ENCODE results near the gene UGT1A10.
"Not testable (repeated sequence)": the region's sequence is repeated elsewhere in the genome, so short reads cannot be mapped to it uniquely, and the experiment has no call there.

Gene UGT1A10

DNA sequence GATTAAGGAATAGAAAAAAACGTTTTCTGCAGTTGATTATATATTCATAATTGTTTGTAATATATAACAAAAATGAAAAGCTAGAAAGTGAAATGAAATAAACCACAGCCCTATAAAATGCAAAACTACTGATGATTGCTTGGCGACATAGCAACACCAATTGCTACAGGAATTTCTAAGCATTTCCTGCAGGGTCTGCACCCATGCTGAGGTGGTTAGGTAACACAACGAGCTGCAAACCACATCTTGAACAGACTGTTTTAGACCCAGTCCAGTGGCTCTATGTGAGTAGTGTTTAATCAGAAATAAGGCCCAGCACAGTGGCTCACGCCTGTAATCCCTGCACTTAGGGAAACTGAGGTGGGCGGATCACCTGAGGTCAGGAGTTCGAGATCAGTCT is 18.3 kb downstream of the UGT1A10 start:
- peak overlapping the region; percentile 37 for H3K4me2 ChIP-seq (ENCODE audit: low read depth, low read length, poor library complexity, severe bottlenecking)
- H3K9me2 ChIP-seq (replicated peaks; ENCODE audit: low read depth, low read length): no peaks in the 10 kb centered on the region
- TF ChIP-seq EZH2phosphoT487 (IDR thresholded peaks at IDR 0.05; ENCODE audit: borderline replicate concordance): no peak
- TF ChIP-seq, protein P1, sequence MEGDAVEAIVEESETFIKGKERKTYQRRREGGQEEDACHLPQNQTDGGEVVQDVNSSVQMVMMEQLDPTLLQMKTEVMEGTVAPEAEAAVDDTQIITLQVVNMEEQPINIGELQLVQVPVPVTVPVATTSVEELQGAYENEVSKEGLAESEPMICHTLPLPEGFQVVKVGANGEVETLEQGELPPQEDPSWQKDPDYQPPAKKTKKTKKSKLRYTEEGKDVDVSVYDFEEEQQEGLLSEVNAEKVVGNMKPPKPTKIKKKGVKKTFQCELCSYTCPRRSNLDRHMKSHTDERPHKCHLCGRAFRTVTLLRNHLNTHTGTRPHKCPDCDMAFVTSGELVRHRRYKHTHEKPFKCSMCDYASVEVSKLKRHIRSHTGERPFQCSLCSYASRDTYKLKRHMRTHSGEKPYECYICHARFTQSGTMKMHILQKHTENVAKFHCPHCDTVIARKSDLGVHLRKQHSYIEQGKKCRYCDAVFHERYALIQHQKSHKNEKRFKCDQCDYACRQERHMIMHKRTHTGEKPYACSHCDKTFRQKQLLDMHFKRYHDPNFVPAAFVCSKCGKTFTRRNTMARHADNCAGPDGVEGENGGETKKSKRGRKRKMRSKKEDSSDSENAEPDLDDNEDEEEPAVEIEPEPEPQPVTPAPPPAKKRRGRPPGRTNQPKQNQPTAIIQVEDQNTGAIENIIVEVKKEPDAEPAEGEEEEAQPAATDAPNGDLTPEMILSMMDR (conservative IDR thresholded peaks at IDR 0.05; ENCODE audit: low read length): no peak
- no peaks in the 10 kb centered on the region for H3K9me3 ChIP-seq (ENCODE audit: insufficient read depth, low read depth, low read length)
- H3F3A ChIP-seq (ENCODE audit: low read depth): no peaks in the 10 kb centered on the region
- H3K9ac ChIP-seq (ENCODE audit: low read depth, low read length, poor library complexity, severe bottlenecking): no peak overlapping the region
- no peak overlapping the region for H3K4me3 ChIP-seq (ENCODE audit: low read length, poor library complexity, severe bottlenecking)
- H3K4me1 ChIP-seq (ENCODE audit: insufficient read depth, low read length, poor library complexity, severe bottlenecking): peaks cover 6% of the 10 kb centered on the region
- H3K79me2 ChIP-seq (ENCODE audit: insufficient read depth, low read length): no peaks in the 10 kb centered on the region
- H3K27me3 ChIP-seq (ENCODE audit: insufficient read depth, low read length, poor library complexity, severe bottlenecking): no peaks in the 10 kb centered on the region
- H2AFZ ChIP-seq (ENCODE audit: low read length): no peak overlapping the region
- H4K20me1 ChIP-seq (ENCODE audit: insufficient read depth, low read length, poor library complexity, severe bottlenecking): no peaks in the 10 kb centered on the region
- H3K36me3 ChIP-seq (ENCODE audit: insufficient read depth, low read length): no peaks in the 10 kb centered on the region

DNA sequence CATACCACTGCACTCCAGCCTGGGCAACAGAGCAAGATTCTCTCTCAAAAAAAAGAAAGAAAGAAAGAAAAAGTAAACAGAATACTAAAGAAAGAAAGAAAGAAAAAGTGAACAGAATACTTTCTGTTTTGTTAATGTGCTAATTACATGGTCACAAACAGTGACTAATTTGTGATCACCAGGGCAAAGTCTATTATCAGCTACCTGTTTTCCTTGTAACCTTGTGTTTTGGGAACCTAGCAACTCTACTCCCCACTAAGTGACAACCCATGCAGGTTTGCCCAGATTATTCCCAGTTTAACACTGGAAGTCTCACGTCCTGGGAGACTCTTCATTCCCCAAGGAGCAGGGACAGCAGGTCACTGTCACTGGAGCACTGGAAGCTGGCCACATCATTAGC is 18.8 kb downstream of the UGT1A10 start:
- no peaks in the 10 kb centered on the region for H3K9me2 ChIP-seq (replicated peaks; ENCODE audit: low read depth, low read length)
- H3K4me3 ChIP-seq (ENCODE audit: low read length, poor library complexity, severe bottlenecking): no peak overlapping the region
- H3K4me1 ChIP-seq (ENCODE audit: insufficient read depth, low read length, poor library complexity, severe bottlenecking): peaks cover 6% of the 10 kb centered on the region
- no peaks in the 10 kb centered on the region for H3F3A ChIP-seq (ENCODE audit: low read depth)
- no peaks in the 10 kb centered on the region for H3K27me3 ChIP-seq (ENCODE audit: insufficient read depth, low read length, poor library complexity, severe bottlenecking)
- no peaks in the 10 kb centered on the region for H3K9me3 ChIP-seq (ENCODE audit: insufficient read depth, low read depth, low read length)
- no peak overlapping the region for H3K9ac ChIP-seq (ENCODE audit: low read depth, low read length, poor library complexity, severe bottlenecking)
- no peak overlapping the region for H3K4me2 ChIP-seq (ENCODE audit: low read depth, low read length, poor library complexity, severe bottlenecking)
- TF ChIP-seq, protein P1 (conservative IDR thresholded peaks at IDR 0.05; ENCODE audit: low read length): no peak
- TF ChIP-seq EZH2phosphoT487 (IDR thresholded peaks at IDR 0.05; ENCODE audit: borderline replicate concordance): no peak
- H3K36me3 ChIP-seq (ENCODE audit: insufficient read depth, low read length): no peaks in the 10 kb centered on the region
- no peaks in the 10 kb centered on the region for H3K79me2 ChIP-seq (ENCODE audit: insufficient read depth, low read length)
- H4K20me1 ChIP-seq (ENCODE audit: insufficient read depth, low read length, poor library complexity, severe bottlenecking): no peaks in the 10 kb centered on the region
- no peak overlapping the region for H2AFZ ChIP-seq (ENCODE audit: low read length)

DNA sequence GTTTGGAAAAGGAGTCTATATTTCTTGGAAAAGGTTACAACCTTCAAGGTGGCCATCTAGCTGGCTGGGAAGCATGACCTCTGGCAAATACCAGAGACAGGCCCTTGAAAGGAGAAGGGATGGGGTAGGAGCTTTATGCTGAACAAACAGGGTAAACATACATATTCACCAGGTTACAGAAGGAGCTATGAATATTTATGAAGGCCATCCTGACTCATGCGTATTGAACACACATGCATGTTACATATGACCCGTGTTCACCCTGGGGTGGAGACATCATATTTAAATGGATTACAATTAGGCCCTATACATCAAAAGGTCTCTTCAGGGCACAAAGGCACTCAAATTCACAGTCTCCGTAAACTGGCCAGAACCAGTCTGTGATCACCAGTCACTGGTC is 19.7 kb downstream of the UGT1A10 start:
- H3K27me3 ChIP-seq (ENCODE audit: insufficient read depth, low read length, poor library complexity, severe bottlenecking); H3K9ac ChIP-seq (ENCODE audit: low read depth, low read length, poor library complexity, severe bottlenecking); H3K9me2 ChIP-seq (replicated peaks; ENCODE audit: low read depth, low read length); H3F3A ChIP-seq (ENCODE audit: low read depth); H3K79me2 ChIP-seq (ENCODE audit: insufficient read depth, low read length); H3K4me3 ChIP-seq (ENCODE audit: low read length, poor library complexity, severe bottlenecking); H4K20me1 ChIP-seq (ENCODE audit: insufficient read depth, low read length, poor library complexity, severe bottlenecking); H3K4me2 ChIP-seq (ENCODE audit: low read depth, low read length, poor library complexity, severe bottlenecking); H3K4me1 ChIP-seq (ENCODE audit: insufficient read depth, low read length, poor library complexity, severe bottlenecking); H2AFZ ChIP-seq (ENCODE audit: low read length); H3K36me3 ChIP-seq (ENCODE audit: insufficient read depth, low read length); H3K9me3 ChIP-seq (ENCODE audit: insufficient read depth, low read depth, low read length): not testable (repeated sequence)

DNA sequence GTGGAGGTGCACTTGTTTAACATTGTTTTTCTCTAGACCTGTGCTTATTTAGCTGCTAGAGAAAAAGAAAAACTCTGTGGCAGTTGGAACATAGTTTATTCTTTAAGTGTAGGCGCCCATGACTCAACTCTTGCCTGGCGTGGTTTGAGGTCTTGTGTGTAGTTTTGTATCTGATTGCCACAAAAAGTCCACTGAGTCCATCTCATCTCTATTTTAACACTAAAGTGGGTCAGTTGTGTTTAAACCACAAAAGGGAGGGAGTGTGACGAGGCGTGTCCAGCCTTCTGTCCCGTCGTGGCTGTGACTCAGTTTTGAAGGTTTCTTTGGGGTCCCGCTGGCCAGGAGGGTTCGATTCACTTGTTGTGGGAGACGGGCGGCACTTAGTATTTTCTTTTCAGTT is 20.2 kb downstream of the UGT1A10 start:
- Histone ChIP-seq H3K9ac (ENCODE audit: low read depth, low read length, poor library complexity, severe bottlenecking) (no peak overlapping the region), H3K9me3 (ENCODE audit: insufficient read depth, low read depth, low read length) (no peaks in the 10 kb centered on the region), H3F3A (ENCODE audit: low read depth) (no peaks in the 10 kb centered on the region), H3K4me3 (ENCODE audit: low read length, poor library complexity, severe bottlenecking) (no peak overlapping the region), H3K36me3 (ENCODE audit: insufficient read depth, low read length) (no peaks in the 10 kb centered on the region), H3K79me2 (ENCODE audit: insufficient read depth, low read length) (no peaks in the 10 kb centered on the region), H3K4me2 (ENCODE audit: low read depth, low read length, poor library complexity, severe bottlenecking) (no peak overlapping the region), H4K20me1 (ENCODE audit: insufficient read depth, low read length, poor library complexity, severe bottlenecking) (no peaks in the 10 kb centered on the region), H3K4me1 (ENCODE audit: insufficient read depth, low read length, poor library complexity, severe bottlenecking) (peaks cover 6% of the 10 kb centered on the region), H2AFZ (ENCODE audit: low read length) (no peak overlapping the region), H3K9me2 (replicated peaks; ENCODE audit: low read depth, low read length) (no peaks in the 10 kb centered on the region), H3K27me3 (ENCODE audit: insufficient read depth, low read length, poor library complexity, severe bottlenecking) (no peaks in the 10 kb centered on the region)
- TF ChIP-seq, protein P1 (conservative IDR thresholded peaks at IDR 0.05; ENCODE audit: low read length): no peak
- no peak for TF ChIP-seq EZH2phosphoT487 (IDR thresholded peaks at IDR 0.05; ENCODE audit: borderline replicate concordance)

Data from Loucy (cell line).